HepG2 (cell line): ENCODE measurements around the gene CTNNA2. TPM values are rescaled to one million over a fixed set of nuclear protein-coding genes. Genes with fewer than 3 reads are reported as not detected.

Source experiments
- ATAC-seq: fragments of 200-7000 bp; cut with Tn5 transposase; 3 replicates; pipeline ENCODE4 v1.9.1; 2020; ENCODE audit warnings: mild to moderate bottlenecking, moderate library complexity
- BruUV-seq: library from RNA; stranded (reverse); fragments of 400-500 nt; replicated peaks from 2 replicates; lab custom pipeline; 2021; lab: Mats Ljungman, UMichigan
- CTCF ChIA-PET: fragments of 300-600 bp; formaldehyde crosslinking; extraction: SDS; loops from one replicate; lab custom pipeline; 2021; ENCODE audit warnings: low total read pairs, inconsistent platforms, low intra/inter-chr PET ratio; lab: Yijun Ruan, JAX
- POLR2A ChIA-PET: fragments of 350-600 bp; sonication (Branson Sonifier 250); formaldehyde crosslinking; loops from one replicate; lab custom pipeline; 2020; ENCODE audit warnings: antibody characterized with exemption, inconsistent platforms; lab: Yijun Ruan, JAX
- DNase-seq: peaks from one replicate; pipeline ENCODE4 v3.0.0-alpha.2; 2015; ENCODE audit warnings: low spot score
- FAIRE-seq: peaks from 3 replicates; lab custom pipeline; 2011; peaks lifted over from hg19 to GRCh38; lab: Jason Lieb, UNC
- H2AFZ ChIP-seq: one replicate; pipeline ENCODE4 v1.6.1; 2011; ENCODE audit warnings: low read length, inconsistent platforms
- H3K27ac ChIP-seq: fragments of 300-600 bp; 3 replicates; pipeline ENCODE4 v1.8.0; 2011; ENCODE audit warnings: mixed run types, mild to moderate bottlenecking, mixed read lengths, low read length, inconsistent platforms; ENCODE audit not compliant: insufficient read depth; ENCODE audit errors: extremely low read length
- H3K27me3 ChIP-seq, 2 experiments: fragments of 200-600 bp in 1 of 2; 2 replicates in 1 of 2; 3 replicates in 1 of 2; pipeline versions ENCODE4 v1.6.0 to v1.8.0; 2011; ENCODE audit warnings: low read length in 2 of 2, mild to moderate bottlenecking in 2 of 2, moderate library complexity in 2 of 2, inconsistent platforms in 1 of 2; ENCODE audit not compliant: insufficient read depth in 2 of 2, control insufficient read depth in 1 of 2
- H3K36me3 ChIP-seq, 2 experiments: fragments of 200-600 bp in 1 of 2; replicated peaks in 1 of 2; 2 replicates in 1 of 2; 3 replicates in 1 of 2; pipeline versions ENCODE4 v1.5.1 to v1.8.0; 2011; ENCODE audit warnings: low read length in 2 of 2, inconsistent platforms in 1 of 2; ENCODE audit not compliant: insufficient read depth in 2 of 2, control insufficient read depth in 1 of 2
- H3K4me1 ChIP-seq: 2 replicates; pipeline ENCODE4 v1.5.1; 2012; ENCODE audit warnings: low read length, inconsistent platforms; ENCODE audit not compliant: insufficient read depth
- H3K4me2 ChIP-seq: 2 replicates; pipeline ENCODE4 v1.6.0; 2011; ENCODE audit warnings: low read depth, low read length, inconsistent platforms
- H3K4me3 ChIP-seq, 3 experiments: fragments of 200-600 bp in 1 of 3; sonication (generic), shearing (Covaris generic) in 1 of 3; replicated peaks in 1 of 3; 2 replicates each; pipeline ENCODE4 v1.5.1; 2011 to 2016; ENCODE audit warnings: low read length in 3 of 3, inconsistent platforms in 2 of 3, low read depth in 2 of 3, mild to moderate bottlenecking in 2 of 3, control low read depth in 1 of 3, mixed read lengths in 1 of 3; ENCODE audit not compliant: insufficient read depth in 1 of 3
- H3K79me2 ChIP-seq: one replicate; pipeline ENCODE4 v1.6.1; 2011; ENCODE audit warnings: low read length, inconsistent platforms; ENCODE audit not compliant: insufficient read depth
- H3K9ac ChIP-seq: 2 replicates; pipeline ENCODE4 v1.6.0; 2011; ENCODE audit warnings: mild to moderate bottlenecking, low read depth, low read length, inconsistent platforms; ENCODE audit not compliant: insufficient read depth
- H3K9me3 ChIP-seq: 2 replicates; pipeline ENCODE4 v1.5.1; 2012; ENCODE audit warnings: mild to moderate bottlenecking, low read length
- H4K20me1 ChIP-seq: 2 replicates; pipeline ENCODE4 v1.6.0; 2011; ENCODE audit warnings: inconsistent platforms, mild to moderate bottlenecking, low read length, moderate library complexity; ENCODE audit not compliant: insufficient read depth
- BORCS8-MEF2B ChIP-seq: sonication (generic); formaldehyde crosslinking; IDR thresholded peaks from 2 replicates; pipeline ENCODE4 v1.8.0; 2022; ENCODE audit warnings: mild to moderate bottlenecking, missing genetic modification reagents
- FOSL1 ChIP-seq: sonication (generic); formaldehyde crosslinking; IDR thresholded peaks from 2 replicates; pipeline ENCODE4 v1.9.0; 2021; ENCODE audit warnings: missing genetic modification reagents, borderline replicate concordance
- HNF4G ChIP-seq, 2 experiments: sonication (generic) in 1 of 2; formaldehyde crosslinking in 1 of 2; IDR thresholded peaks; 2 replicates each; pipeline versions ENCODE4 v1.4.0 to v1.6.1; 2011 to 2020; ENCODE audit warnings: borderline replicate concordance in 2 of 2, low read depth in 2 of 2, mild to moderate bottlenecking in 2 of 2, low read length in 1 of 2, missing genetic modification reagents in 1 of 2, moderate library complexity in 1 of 2
- HNRNPH1 ChIP-seq: fragments of 200-400 bp; formaldehyde crosslinking; optimal IDR thresholded peaks from 2 replicates; pipeline ENCODE3; 2017; ENCODE audit warnings: mild to moderate bottlenecking, low read depth, low read length
- KDM1A ChIP-seq: IDR thresholded peaks from 2 replicates; pipeline ENCODE4 v1.6.1; 2016; ENCODE audit warnings: missing compliant biosample characterization
- KLF13 ChIP-seq: sonication (generic); formaldehyde crosslinking; IDR thresholded peaks from 2 replicates; pipeline ENCODE4 v1.4.0; 2020; ENCODE audit warnings: mild to moderate bottlenecking, missing genetic modification reagents
- MAFK ChIP-seq, 2 experiments: IDR thresholded peaks in 1 of 2; conservative IDR thresholded peaks in 1 of 2; 2 replicates each; pipeline ENCODE4 v1.6.1; 2011; ENCODE audit warnings: improper control_type of control experiment in 2 of 2, low read length in 2 of 2
- NAIF1 ChIP-seq: sonication (generic); formaldehyde crosslinking; IDR thresholded peaks from 2 replicates; pipeline ENCODE4 v1.5.0; 2020; ENCODE audit warnings: mild to moderate bottlenecking, missing genetic modification reagents, borderline replicate concordance
- PLSCR1 ChIP-seq: sonication (generic); formaldehyde crosslinking; IDR thresholded peaks from 2 replicates; pipeline ENCODE4 v1.5.0; 2020; ENCODE audit warnings: missing genetic modification reagents, mild to moderate bottlenecking, borderline replicate concordance
- RARG ChIP-seq: sonication (generic); formaldehyde crosslinking; IDR thresholded peaks from 2 replicates; pipeline ENCODE4 v1.4.0; 2020; ENCODE audit warnings: low read depth, mild to moderate bottlenecking, missing genetic modification reagents
- RBM39 ChIP-seq: fragments of 200-400 bp; formaldehyde crosslinking; IDR thresholded peaks from one replicate; pipeline ENCODE4 v1.6.1; 2018; ENCODE audit warnings: antibody characterized with exemption, mild to moderate bottlenecking, low read depth, low read length; ENCODE audit not compliant: poor library complexity, severe bottlenecking
- RFXAP ChIP-seq: sonication (generic); formaldehyde crosslinking; IDR thresholded peaks from 2 replicates; pipeline ENCODE4 v1.4.0; 2020; ENCODE audit warnings: missing genetic modification reagents, borderline replicate concordance
- TAF1 ChIP-seq: sonication (generic); formaldehyde crosslinking; IDR thresholded peaks from 2 replicates; pipeline ENCODE4 v1.4.0; 2020; ENCODE audit warnings: missing genetic modification reagents
- USF2 ChIP-seq, 2 experiments: sonication (generic) in 1 of 2; formaldehyde crosslinking in 1 of 2; IDR thresholded peaks; 2 replicates each; pipeline versions ENCODE4 v1.5.1 to v1.6.1; 2011 to 2020; ENCODE audit warnings: borderline replicate concordance in 1 of 2, low read depth in 1 of 2, low read length in 1 of 2, mild to moderate bottlenecking in 1 of 2, missing genetic modification reagents in 1 of 2, moderate library complexity in 1 of 2
- ZNF557 ChIP-seq: sonication (generic); formaldehyde crosslinking; IDR thresholded peaks from 2 replicates; pipeline ENCODE4 v1.4.0; 2020; ENCODE audit warnings: missing genetic modification reagents
- ZNF574 ChIP-seq: sonication (generic); formaldehyde crosslinking; IDR thresholded peaks from 2 replicates; pipeline ENCODE4 v1.4.0; 2020; ENCODE audit warnings: missing genetic modification reagents
- ZNF775 ChIP-seq: sonication (generic); formaldehyde crosslinking; IDR thresholded peaks from 2 replicates; pipeline ENCODE4 v1.4.0; 2020; ENCODE audit warnings: missing genetic modification reagents, mild to moderate bottlenecking, moderate library complexity, borderline replicate concordance
- in situ Hi-C: cut with HindIII; loops from 2 replicates; pipeline ENCODE4 v1.10.0; 2017; ENCODE audit warnings: low pct_unique_long_range_greater_than_20kb; ENCODE audit not compliant: extremely low pct_ligation_motif_present
- intact Hi-C: fragments of 100-400 bp; cut with micrococcal nuclease; formaldehyde crosslinking; loops from one replicate; pipeline ENCODE4 v1.10.0; 2022; ENCODE audit not compliant: unreplicated experiment
- polyA plus RNA-seq, 8 experiments: library from polyadenylated mRNA; depleted of rRNA in 3 of 8; stranded (reverse) in 7 of 8; unstranded in 1 of 8; fragments of >200 nt; fragmentation: Illumina TruSeq in 4 of 8; extraction: Trizol in 4 of 8; gene quantifications; 2 replicates each; pipeline versions ENCODE4 v1.2.1 to v1.2.3, GENCODE V29; 2011 to 2016; ENCODE audit warnings: low read depth in 4 of 8, missing spikeins in 1 of 8, mixed read lengths in 1 of 8; ENCODE audit not compliant: insufficient read depth in 1 of 8
- total RNA-seq, 5 experiments: library from RNA; depleted of rRNA; stranded (reverse); fragments of >200 nt; fragmentation: Illumina TruSeq; extraction: Trizol; gene quantifications; 2 replicates each; pipeline ENCODE4 v1.2.3, GENCODE V29; 2016; ENCODE audit warnings: low read depth in 1 of 5
- TF ChIP-seq, protein P1 (sequence below): sonication (generic); formaldehyde crosslinking; IDR thresholded peaks from 2 replicates; pipeline ENCODE4 v1.4.0; 2020; ENCODE audit warnings: missing genetic modification reagents, mild to moderate bottlenecking, borderline replicate concordance

The CTNNA2 gene
- total and polyA plus RNA-seq, 2 of the 13 experiments (the other 11 are each of a cell fraction or from before 2014, with no cell fraction given) = not detected

- Histone ChIP-seq H3K27me3 (no peaks in the 10 kb centered on the region), H3K9ac (no peak overlapping the region), H3K79me2 (no peaks in the 10 kb centered on the region), H3K36me3 (no peaks in the 10 kb centered on the region), H4K20me1 (no peaks in the 10 kb centered on the region), H3K9me3 (no peaks in the 10 kb centered on the region), H3K27ac (no peak overlapping the region), H3K4me2 (no peak overlapping the region), H3K4me3 (no peak overlapping the region), H2AFZ (no peak overlapping the region), H3K4me1 (no peaks in the 10 kb centered on the region)
- in situ Hi-C loops = no loop called here
- POLR2A ChIA-PET = no interaction called here
- FAIRE-seq (no peak), ATAC-seq (no peak), DNase-seq (no peak)
- intact Hi-C loops = no loop called here
- CTCF ChIA-PET = no interaction called here
- BruUV-seq = no TSS peak
- TF ChIP-seq USF2 (IDR thresholded peaks at IDR 0.05; ENCODE audit: low read depth, low read length) = no peak
- no peak for TF ChIP-seq USF2 (CRISPR knock-in tag; IDR thresholded peaks at IDR 0.05; ENCODE audit: borderline replicate concordance)
- no peak for TF ChIP-seq KDM1A (CRISPR knock-in tag)
- TF ChIP-seq ZNF557 (CRISPR knock-in tag) = no peak
- TF ChIP-seq RBM39 = no peak
- TF ChIP-seq, protein P1, sequence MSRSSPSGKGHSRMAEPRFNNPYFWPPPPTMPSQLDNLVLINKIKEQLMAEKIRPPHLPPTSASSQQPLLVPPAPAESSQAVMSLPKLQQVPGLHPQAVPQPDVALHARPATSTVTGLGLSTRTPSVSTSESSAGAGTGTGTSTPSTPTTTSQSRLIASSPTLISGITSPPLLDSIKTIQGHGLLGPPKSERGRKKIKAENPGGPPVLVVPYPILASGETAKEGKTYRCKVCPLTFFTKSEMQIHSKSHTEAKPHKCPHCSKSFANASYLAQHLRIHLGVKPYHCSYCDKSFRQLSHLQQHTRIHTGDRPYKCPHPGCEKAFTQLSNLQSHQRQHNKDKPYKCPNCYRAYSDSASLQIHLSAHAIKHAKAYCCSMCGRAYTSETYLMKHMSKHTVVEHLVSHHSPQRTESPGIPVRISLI (CRISPR knock-in tag) = no peak
- no peak for TF ChIP-seq BORCS8-MEF2B
- TF ChIP-seq KLF13 (CRISPR knock-in tag) = no peak
- TF ChIP-seq ZNF574 (CRISPR knock-in tag) = no peak
- no peak for TF ChIP-seq ZNF775 (CRISPR knock-in tag)
- TF ChIP-seq RARG (CRISPR knock-in tag) = no peak
- no peak for TF ChIP-seq PLSCR1 (CRISPR knock-in tag)
- TF ChIP-seq HNRNPH1 = no peak
- no peak for TF ChIP-seq MAFK (conservative IDR thresholded peaks at IDR 0.05 in 1 of 2, IDR thresholded peaks at IDR 0.05 in 1 of 2; ENCODE audit: low read length in 2 of 2)
- TF ChIP-seq TAF1 (CRISPR knock-in tag) = no peak
- no peak for TF ChIP-seq RFXAP (CRISPR knock-in tag)
- no peak for TF ChIP-seq FOSL1 (CRISPR knock-in tag)
- TF ChIP-seq HNF4G (IDR thresholded peaks at IDR 0.05; ENCODE audit: borderline replicate concordance, low read depth, low read length) = no peak
- TF ChIP-seq HNF4G (CRISPR knock-in tag; IDR thresholded peaks at IDR 0.05; ENCODE audit: borderline replicate concordance, low read depth) = no peak
- no peak for TF ChIP-seq NAIF1 (CRISPR knock-in tag)
Observed at GRCh38 chr2:79604748-79605147, 91.9 kb downstream of the CTNNA2 start.
